Measurements from ENCODE around the gene KCNH3. TPM values are rescaled to one million over a fixed set of nuclear protein-coding genes. Genes with fewer than 3 reads are reported as not detected.
"Not testable (repeated sequence)": the region's sequence is repeated elsewhere in the genome, so short reads cannot be mapped to it uniquely, and the experiment has no call there.

Gene KCNH3
- total and polyA plus RNA-seq, 2 donors (not counting 3 experiments of a cell fraction or from before 2014, with no cell fraction given): 0.13 to 0.14 TPM

- no peak overlapping the region for H3K4me2 ChIP-seq (ENCODE audit: insufficient read depth, low read length)
- intact Hi-C loops (cut with micrococcal nuclease) (no loop called here), dilution Hi-C loops (cut with MboI; ENCODE audit: extremely low pct_ligation_motif_present, low sequenced_read_pairs) (no loop called here)
- H3K79me2 ChIP-seq (ENCODE audit: control insufficient read depth, insufficient read depth, low read length): no peaks in the 10 kb centered on the region
- TF ChIP-seq MAX (IDR thresholded peaks at IDR 0.05; ENCODE audit: insufficient read depth, insufficient read length): no peak
- no peak for TF ChIP-seq POLR2A (IDR thresholded peaks at IDR 0.05; ENCODE audit: low read depth, low read length)
- TF ChIP-seq GATA2 (IDR thresholded peaks at IDR 0.05; ENCODE audit: insufficient read depth, insufficient read length, low read depth, low read length): no peak
- TF ChIP-seq CTCF (IDR thresholded peaks at IDR 0.05; ENCODE audit: extremely low read depth in 1 of 2, insufficient read depth in 1 of 2, low read depth in 1 of 2, low read length in 2 of 2): no peak
- TF ChIP-seq JUN (IDR thresholded peaks at IDR 0.05; ENCODE audit: borderline replicate concordance, insufficient read depth, insufficient read length, low read depth): no peak
- DNase-seq (ENCODE audit: low read depth, low spot score) (no peak), FAIRE-seq (no peak)
- no peak overlapping the region for H3K4me3 ChIP-seq (replicated peaks in 1 of 3; ENCODE audit: insufficient read depth in 1 of 3, low read depth in 1 of 3, low read length in 3 of 3)
- H3K36me3 ChIP-seq (ENCODE audit: control insufficient read depth in 2 of 2, extremely low read depth in 1 of 2, insufficient read depth in 2 of 2, low read length in 2 of 2): no peaks in the 10 kb centered on the region
- H3K9ac ChIP-seq (replicated peaks; ENCODE audit: extremely low read depth, insufficient read depth, low read length): no peak overlapping the region
- H3K9me3 ChIP-seq (replicated peaks; ENCODE audit: control insufficient read depth, insufficient read depth, low read length): no peaks in the 10 kb centered on the region
- no TSS peak for BruUV-seq (replicated peaks)
- no peaks in the 10 kb centered on the region for H3K4me1 ChIP-seq (ENCODE audit: control insufficient read depth, extremely low read depth, insufficient read depth, low read length)
- H3K27ac ChIP-seq (ENCODE audit: insufficient read depth, low read depth, low read length): no peak overlapping the region
- H2AFZ ChIP-seq (ENCODE audit: low read depth, low read length): no peak overlapping the region
- H3K27me3 ChIP-seq (ENCODE audit: control insufficient read depth in 2 of 2, insufficient read depth in 2 of 2, low read length in 2 of 2): no peaks in the 10 kb centered on the region
- ChIA-PET CTCF (interaction anchor here (1.0 to 1.6 kb wide), 4 partner anchors 25 to 274 kb away, joined by 3 to 5 read pairs (median 4); no protein-coding TSS in a partner anchor), POLR2A (no interaction called here)
- no peaks in the 10 kb centered on the region for H3K9me1 ChIP-seq (replicated peaks; ENCODE audit: control insufficient read depth, extremely low read depth, insufficient read depth, low read length)
- H4K20me1 ChIP-seq (replicated peaks; ENCODE audit: control insufficient read depth, extremely low read depth, insufficient read depth, low read length): no peaks in the 10 kb centered on the region
These were observed 66.0 kb downstream of the KCNH3 start for GRCh38 chr12:49604856-49605255.

GRCh38 chr12:49605539-49605938 lies 66.7 kb downstream of the KCNH3 start, which contains the start of gene FAM186B:
FAM186B (minus strand) TSS chr12:49605639; CDS start chr12:49605477, 162 bp downstream.
- H3K9me1 ChIP-seq (replicated peaks; ENCODE audit: control insufficient read depth, extremely low read depth, insufficient read depth, low read length); dilution Hi-C loops (cut with MboI; ENCODE audit: extremely low pct_ligation_motif_present, low sequenced_read_pairs); BruUV-seq (replicated peaks); H3K27ac ChIP-seq (ENCODE audit: insufficient read depth, low read depth, low read length); FAIRE-seq; H3K4me2 ChIP-seq (ENCODE audit: insufficient read depth, low read length); H3K9me3 ChIP-seq (replicated peaks; ENCODE audit: control insufficient read depth, insufficient read depth, low read length); H3K79me2 ChIP-seq (ENCODE audit: control insufficient read depth, insufficient read depth, low read length); intact Hi-C loops (cut with micrococcal nuclease); H4K20me1 ChIP-seq (replicated peaks; ENCODE audit: control insufficient read depth, extremely low read depth, insufficient read depth, low read length); H3K4me3 ChIP-seq (replicated peaks in 1 of 3; ENCODE audit: insufficient read depth in 1 of 3, low read depth in 1 of 3, low read length in 3 of 3); H3K27me3 ChIP-seq (ENCODE audit: control insufficient read depth in 2 of 2, insufficient read depth in 2 of 2, low read length in 2 of 2); H2AFZ ChIP-seq (ENCODE audit: low read depth, low read length); H3K36me3 ChIP-seq (ENCODE audit: control insufficient read depth in 2 of 2, extremely low read depth in 1 of 2, insufficient read depth in 2 of 2, low read length in 2 of 2); POLR2A ChIA-PET; H3K4me1 ChIP-seq (ENCODE audit: control insufficient read depth, extremely low read depth, insufficient read depth, low read length); DNase-seq (ENCODE audit: low read depth, low spot score); H3K9ac ChIP-seq (replicated peaks; ENCODE audit: extremely low read depth, insufficient read depth, low read length): not testable (repeated sequence)
- CTCF ChIA-PET: interaction anchor here (1.2 to 1.6 kb wide), 2 partner anchors 25 to 274 kb away, joined by 3 to 5 read pairs; no protein-coding TSS in a partner anchor

Small RNA genes within 50 kb of the gene (small RNA-seq; reads per million reads assigned to genes)
- 0.66 reads per million for gene POLR2KP1 (ENCODE audit: insufficient read depth, insufficient read length, low read depth, low replicate concordance)
- not detected for gene RNU6-834P (ENCODE audit: insufficient read depth, insufficient read length, low read depth, low replicate concordance)

Other genes with a start within 250 kb of the KCNH3 start
- not detected in 2 replicates for gene PRPH, start 243.9 kb upstream of the KCNH3 start, total RNA-seq
- not detected in 2 replicates for gene PRPH, start 243.9 kb upstream of the KCNH3 start, polyA plus RNA-seq
- gene TROAP, start 215.8 kb upstream of the KCNH3 start, total RNA-seq: 62.4 and 68.6 TPM in 2 replicates
- gene TROAP, start 215.8 kb upstream of the KCNH3 start, polyA plus RNA-seq: 27.3 and 31.7 TPM in 2 replicates
- not detected in 2 replicates for gene C1QL4, start 201.8 kb upstream of the KCNH3 start, total RNA-seq
- gene C1QL4, start 201.8 kb upstream of the KCNH3 start, polyA plus RNA-seq: not detected in 2 replicates
- gene DNAJC22, start 192.1 kb upstream of the KCNH3 start, total RNA-seq: 1.1 and 1.3 TPM in 2 replicates
- gene DNAJC22, start 192.1 kb upstream of the KCNH3 start, polyA plus RNA-seq: 1.4 TPM in 2 replicates
- gene SPATS2, start 171.6 kb upstream of the KCNH3 start, total RNA-seq: 58.8 and 66.5 TPM in 2 replicates
- gene SPATS2, start 171.6 kb upstream of the KCNH3 start, polyA plus RNA-seq: 32.6 and 55.8 TPM in 2 replicates
- gene MCRS1, start 29.1 kb downstream of the KCNH3 start, total RNA-seq: 71.1 and 78.5 TPM in 2 replicates
- 99.3 and 110 TPM in 2 replicates for gene MCRS1, start 29.1 kb downstream of the KCNH3 start, polyA plus RNA-seq
- gene FAM186B, start 66.6 kb downstream of the KCNH3 start, total RNA-seq: 0.21 and 0.33 TPM in 2 replicates
- 0.10 and 0.11 TPM in 2 replicates for gene FAM186B, start 66.6 kb downstream of the KCNH3 start, polyA plus RNA-seq
- gene PRPF40B, start 84.5 kb downstream of the KCNH3 start, total RNA-seq: 9.5 and 9.9 TPM in 2 replicates
- gene PRPF40B, start 84.5 kb downstream of the KCNH3 start, polyA plus RNA-seq: 5.4 TPM in 2 replicates
- 93.2 and 93.3 TPM in 2 replicates for gene FMNL3, start 168.4 kb downstream of the KCNH3 start, total RNA-seq
- gene FMNL3, start 168.4 kb downstream of the KCNH3 start, polyA plus RNA-seq: 33.6 and 35.1 TPM in 2 replicates
- gene TMBIM6, start 202.5 kb downstream of the KCNH3 start, total RNA-seq: 393 and 395 TPM in 2 replicates
- gene TMBIM6, start 202.5 kb downstream of the KCNH3 start, polyA plus RNA-seq: 545 and 579 TPM in 2 replicates

Measured in endothelial cell of umbilical vein (primary cell).